Lung microvascular endothelial cell (primary cell): ENCODE data around the gene FAM13A. TPM values are rescaled to one million over a fixed set of nuclear protein-coding genes. Genes with fewer than 3 reads are reported as not detected.
"Not testable (repeated sequence)": the region's sequence is repeated elsewhere in the genome, so short reads cannot be mapped to it uniquely, and the experiment has no call there.

Experiments used
- DNase-seq, 2 donors: peaks; one replicate each; pipeline versions ENCODE4 v3.0.0 to v3.0.0-alpha.2; 2010; ENCODE audit warnings: low read depth in 2 of 2
- total RNA-seq: library from RNA; depleted of rRNA; stranded (reverse); fragments of >200 nt; gene quantifications from 2 replicates; pipeline ENCODE4 v1.2.1, GENCODE V29; 2014

FAM13A gene
- total RNA-seq = 0.44 and 0.60 TPM in 2 replicates

- DNase-seq = peak in 1 of 2 donors; percentile 93
Measured at GRCh38 chr4:89056953-89057398, at the start of gene FAM13A. TSS of gene FAM13A (minus strand) at chr4:89057185. CDS start at chr4:89056964, 221 bp downstream.

- DNase-seq = no peak
Measured at GRCh38 chr4:89105726-89106125, 48.7 kb upstream of the FAM13A start.

GRCh38 chr4:89101256-89102161 lies 44.5 kb upstream of the FAM13A start:
- DNase-seq = no peak

GRCh38 chr4:89100853-89101252 lies 43.9 kb upstream of the FAM13A start:
- DNase-seq = no peak

GRCh38 chr4:89099471-89099870 lies 42.5 kb upstream of the FAM13A start:
- no peak for DNase-seq

- no peak for DNase-seq
Measured at GRCh38 chr4:89099034-89099433, 42.0 kb upstream of the FAM13A start.

- DNase-seq = no peak
Measured at GRCh38 chr4:89078300-89078699, 21.3 kb upstream of the FAM13A start.

GRCh38 chr4:89077761-89078160 lies 20.8 kb upstream of the FAM13A start:
- no peak for DNase-seq

GRCh38 chr4:89072921-89073320 lies 15.9 kb upstream of the FAM13A start:
- no peak for DNase-seq

- DNase-seq = no peak
Measured at GRCh38 chr4:89071311-89071710, 14.3 kb upstream of the FAM13A start.

GRCh38 chr4:89070041-89070440 lies 13.1 kb upstream of the FAM13A start:
- no peak for DNase-seq

- DNase-seq = no peak
Measured at GRCh38 chr4:89069481-89069880, 12.5 kb upstream of the FAM13A start.

- no peak for DNase-seq
Measured at GRCh38 chr4:89067417-89067816, 10.4 kb upstream of the FAM13A start.

- no peak for DNase-seq
Measured at GRCh38 chr4:89064848-89065247, 7.9 kb upstream of the FAM13A start.

GRCh38 chr4:89057844-89058243 lies 859 bp upstream of the FAM13A start:
- DNase-seq = not testable (repeated sequence)

- DNase-seq = no peak
Measured at GRCh38 chr4:89056292-89056952, 563 bp downstream of the FAM13A start.

- DNase-seq = no peak
Measured at GRCh38 chr4:89055157-89056080, 1.6 kb downstream of the FAM13A start.

- DNase-seq = no peak
Measured at GRCh38 chr4:89054627-89055026, 2.4 kb downstream of the FAM13A start.

- no peak for DNase-seq
Measured at GRCh38 chr4:89049853-89050252, 7.1 kb downstream of the FAM13A start.

- DNase-seq = no peak
Measured at GRCh38 chr4:89048906-89049601, 7.9 kb downstream of the FAM13A start.
